Activated T-helper 1 cell treated with Interleukin-2 at 50 U/mL for 16 hours (primary cell): ENCODE results near the gene FAM117A.
A peak's percentile ranks its signal among the peaks of the same experiment; 100 is the strongest.

Experiments used
- DNase-seq: peaks from one replicate; pipeline ENCODE4 v3.0.0-alpha.2; 2020; ENCODE audit warnings: low read depth

The FAM117A gene

GRCh38 chr17:49707608-49708514, 56.1 kb downstream of the FAM117A start, which contains the start of gene SLC35B1:
Gene SLC35B1, minus strand, starts transcription at chr17:49707964. Its CDS starts 131 bp downstream, at chr17:49707833.
- peak; percentile 96 for DNase-seq

- no peak for DNase-seq
These were observed 56.7 kb downstream of the FAM117A start for GRCh38 chr17:49707246-49707607.

GRCh38 chr17:49705254-49705653, 58.7 kb downstream of the FAM117A start:
- DNase-seq = no peak

- DNase-seq = no peak
These were observed 60.2 kb downstream of the FAM117A start for GRCh38 chr17:49703557-49704277.

GRCh38 chr17:49700960-49701359, 63.0 kb downstream of the FAM117A start:
- no peak for DNase-seq

GRCh38 chr17:49699966-49700575, 63.9 kb downstream of the FAM117A start:
- DNase-seq = no peak

GRCh38 chr17:49698005-49698404, 65.9 kb downstream of the FAM117A start:
- no peak for DNase-seq

- DNase-seq = no peak
These were observed 67.6 kb downstream of the FAM117A start for GRCh38 chr17:49696233-49696761.

GRCh38 chr17:49695698-49696232, 68.2 kb downstream of the FAM117A start:
- DNase-seq = no peak

GRCh38 chr17:49694847-49695697, 68.9 kb downstream of the FAM117A start:
- peak; percentile 44 for DNase-seq

GRCh38 chr17:49692751-49693150, 71.2 kb downstream of the FAM117A start:
- no peak for DNase-seq

- DNase-seq = no peak
These were observed 72.2 kb downstream of the FAM117A start for GRCh38 chr17:49691677-49692191.

- DNase-seq = no peak
These were observed 72.8 kb downstream of the FAM117A start for GRCh38 chr17:49691086-49691676.

GRCh38 chr17:49690256-49690655, 73.7 kb downstream of the FAM117A start:
- DNase-seq = no peak

- no peak for DNase-seq
These were observed 75.1 kb downstream of the FAM117A start for GRCh38 chr17:49688848-49689247.

- DNase-seq = no peak
These were observed 75.9 kb downstream of the FAM117A start for GRCh38 chr17:49687878-49688491.

- DNase-seq = no peak
These were observed 82.6 kb downstream of the FAM117A start for GRCh38 chr17:49681106-49681979.

- DNase-seq = no peak
These were observed 83.6 kb downstream of the FAM117A start for GRCh38 chr17:49680314-49680713.
